Measurements from ENCODE around the gene MTOR.

The MTOR gene

DNA sequence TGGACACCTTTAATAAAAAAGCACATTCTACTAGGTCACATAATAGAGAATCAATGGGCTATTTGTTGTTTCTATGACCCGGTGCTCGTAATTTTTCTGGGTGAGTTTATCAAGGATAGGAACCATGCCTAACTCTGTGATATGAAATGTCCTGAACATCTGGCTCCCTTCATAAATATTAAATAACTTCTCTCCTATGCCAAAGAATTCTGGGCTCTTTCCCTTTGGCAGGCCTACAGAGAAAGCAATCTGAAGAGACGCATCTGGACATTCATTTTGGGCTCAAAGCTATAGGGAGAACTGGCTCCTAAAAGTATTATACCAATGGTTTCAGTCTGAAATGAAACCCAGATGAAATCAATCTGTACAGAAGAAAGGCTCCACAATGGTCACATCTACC, 112.0 kb downstream of the MTOR start:
- H3K4me3 ChIP-seq (ENCODE audit: low read length): no peak overlapping the region
- TF ChIP-seq, protein P1, sequence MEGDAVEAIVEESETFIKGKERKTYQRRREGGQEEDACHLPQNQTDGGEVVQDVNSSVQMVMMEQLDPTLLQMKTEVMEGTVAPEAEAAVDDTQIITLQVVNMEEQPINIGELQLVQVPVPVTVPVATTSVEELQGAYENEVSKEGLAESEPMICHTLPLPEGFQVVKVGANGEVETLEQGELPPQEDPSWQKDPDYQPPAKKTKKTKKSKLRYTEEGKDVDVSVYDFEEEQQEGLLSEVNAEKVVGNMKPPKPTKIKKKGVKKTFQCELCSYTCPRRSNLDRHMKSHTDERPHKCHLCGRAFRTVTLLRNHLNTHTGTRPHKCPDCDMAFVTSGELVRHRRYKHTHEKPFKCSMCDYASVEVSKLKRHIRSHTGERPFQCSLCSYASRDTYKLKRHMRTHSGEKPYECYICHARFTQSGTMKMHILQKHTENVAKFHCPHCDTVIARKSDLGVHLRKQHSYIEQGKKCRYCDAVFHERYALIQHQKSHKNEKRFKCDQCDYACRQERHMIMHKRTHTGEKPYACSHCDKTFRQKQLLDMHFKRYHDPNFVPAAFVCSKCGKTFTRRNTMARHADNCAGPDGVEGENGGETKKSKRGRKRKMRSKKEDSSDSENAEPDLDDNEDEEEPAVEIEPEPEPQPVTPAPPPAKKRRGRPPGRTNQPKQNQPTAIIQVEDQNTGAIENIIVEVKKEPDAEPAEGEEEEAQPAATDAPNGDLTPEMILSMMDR (conservative IDR thresholded peaks at IDR 0.05; ENCODE audit: low read length): no peak
- no peak for DNase-seq (ENCODE audit: low read depth)

DNA sequence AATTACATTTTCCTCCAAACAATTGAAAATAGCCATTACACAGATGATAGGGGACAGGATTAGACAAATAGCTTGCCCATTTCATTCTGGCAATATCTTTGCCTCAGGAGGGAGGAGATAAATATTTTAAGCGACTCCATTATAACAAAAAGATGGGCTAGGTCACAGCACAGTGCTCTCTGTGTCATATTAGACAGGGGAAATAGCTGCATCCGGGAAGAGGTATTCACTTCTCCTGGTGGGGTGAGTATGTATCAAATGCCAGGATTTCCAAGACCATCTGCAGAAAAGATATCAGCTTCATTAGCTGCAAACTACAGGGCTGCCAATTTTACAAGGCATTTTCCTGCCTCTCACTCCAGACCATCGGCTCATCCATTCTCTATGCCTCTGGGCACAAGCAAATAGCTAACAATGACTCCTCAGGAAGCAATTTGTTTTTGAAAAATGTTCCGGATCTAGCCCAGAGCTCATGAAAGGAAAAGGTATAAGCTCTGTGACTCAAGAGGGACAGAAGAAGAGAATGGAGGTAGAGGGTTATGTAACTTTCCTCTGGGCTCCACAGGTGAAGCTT, 115.1 kb downstream of the MTOR start:
- no peak for DNase-seq (ENCODE audit: low read depth)
- TF ChIP-seq, protein P1 (conservative IDR thresholded peaks at IDR 0.05; ENCODE audit: low read length): no peak
- no peak overlapping the region for H3K4me3 ChIP-seq (ENCODE audit: low read length)

DNA sequence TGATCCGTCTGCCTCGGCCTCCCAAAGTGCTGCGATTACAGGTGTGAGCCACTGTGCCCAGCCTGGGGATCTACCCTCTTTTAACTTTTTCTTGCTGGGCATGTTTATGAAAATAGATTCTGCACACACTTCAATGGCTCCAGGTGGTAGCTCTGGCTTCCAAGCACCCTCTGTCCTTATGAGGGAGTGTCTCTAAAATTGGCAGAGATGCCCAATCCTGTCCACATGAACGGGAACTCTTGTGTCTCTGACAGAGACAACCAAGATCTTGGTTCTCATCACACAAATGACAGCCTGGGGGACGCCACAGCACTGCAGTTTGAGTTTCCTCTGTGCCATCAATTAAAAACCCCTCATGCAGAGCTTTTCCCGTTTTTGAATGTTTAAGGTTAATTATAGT, 116.6 kb downstream of the MTOR start:
- no peak overlapping the region for H3K4me3 ChIP-seq (ENCODE audit: low read length)
- TF ChIP-seq, protein P1 (conservative IDR thresholded peaks at IDR 0.05; ENCODE audit: low read length): no peak
- no peak for DNase-seq (ENCODE audit: low read depth)

DNA sequence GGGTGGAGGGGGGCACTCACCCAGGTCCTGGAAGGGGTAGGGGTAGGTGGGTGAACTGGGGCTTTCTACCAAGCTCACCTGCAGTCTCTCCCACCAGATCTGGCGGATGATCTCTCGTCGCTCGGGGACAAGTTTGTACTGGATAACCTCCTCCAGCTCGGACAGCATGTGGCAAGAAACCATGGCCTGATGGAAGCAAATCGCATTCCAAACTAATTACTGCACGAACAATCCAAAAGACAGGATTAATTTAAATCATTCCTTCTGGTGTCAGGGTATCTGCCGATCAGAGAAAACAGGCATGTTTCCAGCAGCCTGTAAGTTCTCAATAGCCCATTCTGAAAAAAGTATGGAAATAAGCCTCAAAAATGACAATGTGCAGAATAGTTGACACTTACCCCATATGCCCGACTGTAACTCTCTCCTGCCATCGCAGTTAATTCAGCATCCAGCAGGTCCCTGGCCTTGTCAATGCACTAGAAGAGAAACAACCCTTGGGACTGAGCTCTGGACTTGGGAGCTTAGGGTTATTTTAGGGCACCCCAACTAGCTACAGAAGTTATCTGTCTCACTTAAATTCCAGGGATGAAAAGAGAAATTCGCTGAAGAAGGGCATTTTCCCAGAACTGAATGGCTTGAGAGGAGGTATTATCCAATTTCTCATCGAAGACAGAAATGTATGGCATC, 117.6 kb downstream of the MTOR start:
- TF ChIP-seq, protein P1 (conservative IDR thresholded peaks at IDR 0.05; ENCODE audit: low read length): no peak
- H3K4me3 ChIP-seq (ENCODE audit: low read length): no peak overlapping the region
- no peak for DNase-seq (ENCODE audit: low read depth)

DNA sequence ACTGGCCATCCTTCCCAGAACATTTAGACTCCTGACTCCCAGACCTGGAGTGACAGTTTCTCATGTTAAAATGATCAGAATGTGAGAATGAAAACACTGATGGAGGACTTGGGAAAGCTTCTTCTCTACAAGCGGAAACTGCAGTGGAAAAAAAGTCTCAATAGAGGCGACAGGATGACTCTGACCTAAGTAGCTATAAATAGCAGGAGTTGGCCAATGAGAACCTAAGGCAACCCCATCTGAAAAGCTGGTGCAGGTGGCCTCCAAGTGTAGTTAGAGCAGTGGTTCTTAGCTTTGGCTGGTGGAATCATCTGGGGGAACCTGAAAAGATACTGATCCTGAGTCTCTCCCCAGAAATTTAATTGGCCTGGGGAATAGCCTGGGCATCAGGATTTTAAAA, 118.4 kb downstream of the MTOR start:
- TF ChIP-seq, protein P1 (conservative IDR thresholded peaks at IDR 0.05; ENCODE audit: low read length): no peak
- no peak for DNase-seq (ENCODE audit: low read depth)
- no peak overlapping the region for H3K4me3 ChIP-seq (ENCODE audit: low read length)

DNA sequence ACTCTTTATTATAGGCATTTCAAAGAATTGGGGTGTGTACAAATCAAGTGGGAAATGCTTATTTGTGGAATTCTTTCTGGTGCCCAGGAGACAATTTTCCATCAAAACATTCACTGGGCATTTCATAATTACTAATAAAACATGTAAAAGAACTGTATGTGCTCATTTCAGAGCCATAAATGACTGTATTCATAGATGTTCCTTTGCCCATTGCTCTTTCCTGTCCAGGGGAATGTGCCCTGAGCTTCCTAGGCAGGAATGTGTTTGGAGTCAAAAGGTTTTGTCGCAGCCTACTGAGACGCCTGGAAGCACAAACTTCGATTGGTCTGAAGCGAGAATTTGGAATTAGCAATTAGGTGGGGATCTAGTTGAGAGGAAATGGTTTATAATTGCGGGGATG, 119.0 kb downstream of the MTOR start:
- TF ChIP-seq, protein P1 (conservative IDR thresholded peaks at IDR 0.05; ENCODE audit: low read length): no peak
- no peak overlapping the region for H3K4me3 ChIP-seq (ENCODE audit: low read length)
- DNase-seq (ENCODE audit: low read depth): no peak
